Testis (tissue), 3 donors: Measurements from ENCODE around the gene SLC44A1. TPM values are rescaled to one million over a fixed set of nuclear protein-coding genes. Genes with fewer than 3 reads are reported as not detected.

Experiments used
- DNase-seq: peaks from one replicate; pipeline ENCODE4 v3.0.0-alpha.2; 2019
- H3K27ac ChIP-seq, 2 donors: fragments of 200-600 bp; sonication (generic); one replicate each; pipeline ENCODE4 v1.5.1; 2019
- H3K27me3 ChIP-seq: fragments of 200-600 bp; sonication (generic); one replicate; pipeline ENCODE4 v1.5.1; 2019
- H3K36me3 ChIP-seq: fragments of 200-600 bp; sonication (generic); one replicate; pipeline ENCODE4 v1.5.1; 2017; ENCODE audit warnings: low read depth; ENCODE audit errors: missing control alignments
- H3K4me1 ChIP-seq: fragments of 200-600 bp; sonication (generic); one replicate; pipeline ENCODE4 v1.5.1; 2019
- H3K4me3 ChIP-seq, 2 donors: fragments of 200-600 bp; sonication (generic); one replicate each; pipeline ENCODE4 v1.5.1; 2017 to 2019
- H3K9me3 ChIP-seq: fragments of 200-600 bp; sonication (generic); one replicate; pipeline ENCODE4 v1.5.1; 2017
- POLR2A ChIP-seq: fragments of 450-650 bp; IDR thresholded peaks from one replicate; pipeline ENCODE4 v1.6.1; 2017; ENCODE audit warnings: antibody characterized with exemption, mild to moderate bottlenecking, moderate library complexity
- WGBS, 2 donors: methylation state at CpG; one replicate each; pipeline ENCODE4 v1.1.5; 2018; 5-methylcytosine and 5-hydroxymethylcytosine counted together
- intact Hi-C: fragments of 100-400 bp; cut with DNase I; formaldehyde crosslinking; loops from one replicate; pipeline ENCODE4 v1.15.1; 2023; ENCODE audit warnings: low total_unique reads
- polyA plus RNA-seq: library from polyadenylated mRNA; stranded (reverse); fragments of 350-450 nt; fragmentation: Illumina TruSeq; extraction: RNeasy Lipid Tissue Mini Kit (QIAGEN cat#74804); gene quantifications from one replicate; pipeline ENCODE4 v1.2.3, GENCODE V29; 2014; ENCODE audit warnings: low read depth, low replicate concordance; ENCODE audit not compliant: insufficient read depth
- total RNA-seq, 2 donors: library from RNA; depleted of rRNA; stranded (reverse); fragments of >200 nt; gene quantifications; one replicate each; pipeline ENCODE4 v1.2.3, GENCODE V29; 2016
- TF ChIP-seq, protein P1 (sequence below), 3 experiments: fragments of 450-650 bp in 2 of 3; fragments of 200-600 bp in 1 of 3; sonication (generic) in 1 of 3; IDR thresholded peaks; one replicate each; pipeline ENCODE4 v1.5.1; 2016 to 2019; ENCODE audit warnings: antibody characterized with exemption in 3 of 3, mild to moderate bottlenecking in 2 of 3, moderate library complexity in 1 of 3

SLC44A1 gene
- total and polyA plus RNA-seq, 3 donors from 2014 or later, result 8.9 to 16.7 (median 11.1) TPM

DNA sequence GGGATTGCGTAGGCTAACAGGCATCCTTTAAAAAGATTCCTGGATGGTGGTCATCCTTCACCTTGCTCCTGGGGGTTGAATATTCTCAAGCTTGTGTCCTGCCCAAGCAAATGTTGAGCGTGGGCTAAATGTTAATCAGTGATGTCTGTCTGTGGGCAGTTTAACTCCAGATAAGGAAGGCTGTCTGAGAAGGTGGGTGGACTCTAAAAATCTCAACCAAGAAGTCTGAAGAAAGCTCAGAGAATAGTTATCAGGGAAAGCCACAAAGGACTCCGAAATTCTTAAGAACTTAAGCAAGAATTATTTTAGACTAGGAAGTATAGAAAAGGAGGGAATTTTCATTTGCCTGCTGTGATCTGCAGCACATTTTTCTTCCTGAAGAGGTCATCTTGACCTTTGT lies 125.5 kb downstream of the SLC44A1 start:
- TF ChIP-seq, protein P1, sequence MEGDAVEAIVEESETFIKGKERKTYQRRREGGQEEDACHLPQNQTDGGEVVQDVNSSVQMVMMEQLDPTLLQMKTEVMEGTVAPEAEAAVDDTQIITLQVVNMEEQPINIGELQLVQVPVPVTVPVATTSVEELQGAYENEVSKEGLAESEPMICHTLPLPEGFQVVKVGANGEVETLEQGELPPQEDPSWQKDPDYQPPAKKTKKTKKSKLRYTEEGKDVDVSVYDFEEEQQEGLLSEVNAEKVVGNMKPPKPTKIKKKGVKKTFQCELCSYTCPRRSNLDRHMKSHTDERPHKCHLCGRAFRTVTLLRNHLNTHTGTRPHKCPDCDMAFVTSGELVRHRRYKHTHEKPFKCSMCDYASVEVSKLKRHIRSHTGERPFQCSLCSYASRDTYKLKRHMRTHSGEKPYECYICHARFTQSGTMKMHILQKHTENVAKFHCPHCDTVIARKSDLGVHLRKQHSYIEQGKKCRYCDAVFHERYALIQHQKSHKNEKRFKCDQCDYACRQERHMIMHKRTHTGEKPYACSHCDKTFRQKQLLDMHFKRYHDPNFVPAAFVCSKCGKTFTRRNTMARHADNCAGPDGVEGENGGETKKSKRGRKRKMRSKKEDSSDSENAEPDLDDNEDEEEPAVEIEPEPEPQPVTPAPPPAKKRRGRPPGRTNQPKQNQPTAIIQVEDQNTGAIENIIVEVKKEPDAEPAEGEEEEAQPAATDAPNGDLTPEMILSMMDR (IDR thresholded peaks at IDR 0.05), result no peak
- no peak for TF ChIP-seq POLR2A
- WGBS, 2 donors, result 83 to 86% methylated on average over 3 of the region's 3 CpGs
- Histone ChIP-seq H3K27ac (no peak overlapping the region), H3K27me3 (no peaks in the 10 kb centered on the region), H3K4me1 (no peaks in the 10 kb centered on the region), H3K4me3 (no peak overlapping the region), H3K9me3 (no peaks in the 10 kb centered on the region), H3K36me3 (no peaks in the 10 kb centered on the region)
- intact Hi-C loops, result no loop called here
- DNase-seq, result no peak

DNA sequence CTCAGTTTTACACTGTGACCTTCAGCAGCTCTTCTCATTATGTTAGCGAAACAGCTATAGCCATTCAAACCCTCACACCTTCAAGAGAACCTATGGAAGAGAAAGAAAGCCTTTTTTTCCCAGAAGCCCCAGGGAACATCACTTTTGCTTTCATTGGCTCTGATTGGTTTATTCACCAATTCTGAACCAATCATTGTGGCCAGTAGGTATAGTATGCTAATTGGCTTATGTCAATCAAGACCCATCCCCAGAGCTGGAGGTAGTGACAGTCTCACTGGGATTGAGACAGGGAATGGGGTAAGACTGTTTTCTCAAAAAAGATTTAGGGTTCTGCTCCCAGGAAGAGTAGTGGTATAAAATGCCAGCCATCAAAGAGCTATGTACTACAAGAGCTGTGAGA lies 129.3 kb downstream of the SLC44A1 start:
- no peak for DNase-seq
- Histone ChIP-seq H3K27me3 (no peaks in the 10 kb centered on the region), H3K27ac (no peak overlapping the region), H3K9me3 (no peaks in the 10 kb centered on the region), H3K4me1 (no peaks in the 10 kb centered on the region), H3K36me3 (no peaks in the 10 kb centered on the region), H3K4me3 (no peak overlapping the region)
- TF ChIP-seq, protein P1 (IDR thresholded peaks at IDR 0.05), result no peak
- TF ChIP-seq POLR2A, result no peak
- intact Hi-C loops, result no loop called here
- 88 to 93% methylated on average over 1 of the region's 1 CpG for WGBS, 2 donors

DNA sequence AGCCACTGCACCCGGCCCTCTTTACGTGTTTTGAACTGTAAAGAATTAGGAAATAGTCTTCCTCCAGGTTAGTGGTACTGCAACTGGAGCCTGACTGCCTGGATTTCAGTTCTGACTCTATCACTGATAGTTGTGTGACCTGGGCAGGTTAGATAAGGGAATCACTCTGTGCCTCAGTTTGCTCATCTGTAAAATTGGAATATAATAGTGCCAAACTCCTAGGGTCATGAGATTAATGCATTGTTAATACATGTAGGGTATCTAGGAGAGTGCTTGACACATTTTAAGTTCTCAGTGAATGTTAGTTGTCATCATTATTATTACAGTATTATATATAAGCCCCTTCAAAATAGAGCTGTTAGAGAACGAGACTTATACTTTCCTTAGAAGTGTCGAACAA lies 130.9 kb downstream of the SLC44A1 start:
- no peaks in the 10 kb centered on the region for H3K9me3 ChIP-seq
- DNase-seq, result no peak
- H3K4me1 ChIP-seq, result no peaks in the 10 kb centered on the region
- no peaks in the 10 kb centered on the region for H3K27me3 ChIP-seq
- no peaks in the 10 kb centered on the region for H3K36me3 ChIP-seq
- H3K27ac ChIP-seq, result no peak overlapping the region
- TF ChIP-seq, protein P1 (IDR thresholded peaks at IDR 0.05), result no peak
- no peak for TF ChIP-seq POLR2A
- H3K4me3 ChIP-seq, result no peak overlapping the region
- intact Hi-C loops, result no loop called here
- 95 to 97% methylated on average over 4 of the region's 4 CpGs for WGBS, 2 donors

DNA sequence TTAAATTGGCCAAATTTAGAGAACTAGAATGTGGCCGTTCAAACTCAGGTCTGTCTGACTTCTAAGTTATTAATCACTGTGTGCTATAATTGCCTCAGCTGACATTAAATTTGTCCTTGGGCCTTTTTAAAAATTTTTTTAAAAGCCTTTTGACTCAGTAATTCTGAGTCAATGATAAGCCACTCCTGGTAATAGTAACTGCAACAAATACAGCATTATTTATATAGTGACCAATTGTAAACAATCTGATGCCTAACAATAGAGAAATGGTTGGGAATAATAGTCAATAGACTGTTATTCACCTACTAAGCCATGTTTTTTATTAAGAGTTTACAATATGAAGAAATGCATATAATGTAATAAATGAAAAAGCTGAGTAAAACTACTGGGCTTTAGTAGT lies 132.4 kb downstream of the SLC44A1 start:
- 78 to 85% methylated on average over 1 of the region's 1 CpG for WGBS, 2 donors
- no peaks in the 10 kb centered on the region for H3K4me1 ChIP-seq
- DNase-seq, result no peak
- no peaks in the 10 kb centered on the region for H3K27me3 ChIP-seq
- intact Hi-C loops, result no loop called here
- no peak overlapping the region for H3K4me3 ChIP-seq
- H3K27ac ChIP-seq, result no peak overlapping the region
- no peaks in the 10 kb centered on the region for H3K9me3 ChIP-seq
- no peaks in the 10 kb centered on the region for H3K36me3 ChIP-seq
- TF ChIP-seq POLR2A, result no peak
- TF ChIP-seq, protein P1 (IDR thresholded peaks at IDR 0.05), result no peak

DNA sequence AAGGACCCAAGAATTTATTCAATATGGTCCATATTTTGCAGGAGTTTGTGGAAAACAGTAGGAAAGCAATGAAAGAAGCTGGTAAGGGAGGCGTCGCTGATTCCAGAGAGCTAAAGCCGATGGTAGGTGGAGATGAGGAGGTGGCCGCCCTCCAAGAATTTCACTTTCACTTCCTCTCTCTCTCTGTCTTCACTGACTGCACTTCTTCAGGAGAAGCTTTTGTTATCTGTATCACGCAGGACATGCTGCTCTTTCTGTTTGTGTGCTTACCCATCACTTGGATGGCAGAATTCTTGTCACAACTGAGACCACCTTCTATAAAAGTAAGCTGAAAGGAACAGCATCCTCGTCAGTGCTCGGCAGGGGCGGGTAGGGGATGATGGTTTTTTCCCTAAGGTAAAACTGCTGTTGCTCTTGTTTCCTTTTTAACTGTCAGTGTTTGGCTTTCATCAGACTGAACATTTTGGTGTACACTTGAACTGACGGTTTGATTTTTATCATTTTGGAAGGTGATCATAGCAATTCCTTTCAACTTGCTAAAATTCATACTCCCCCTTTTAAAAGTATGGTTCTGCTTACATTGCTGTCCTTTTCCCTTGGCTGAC lies 141.0 kb downstream of the SLC44A1 start:
- DNase-seq, result peak; percentile 64
- Histone ChIP-seq H3K27me3 (no peaks in the 10 kb centered on the region), H3K36me3 (no peaks in the 10 kb centered on the region), H3K9me3 (no peaks in the 10 kb centered on the region), H3K4me1 (no peaks in the 10 kb centered on the region), H3K4me3 (no peak overlapping the region), H3K27ac (peak overlapping the region in 1 of 2 donors; percentile 31)
- WGBS, 2 donors, result 43 to 45% methylated on average over 9 of the region's 9 CpGs
- intact Hi-C loops, result no loop called here
- no peak for TF ChIP-seq POLR2A
- TF ChIP-seq, protein P1 (IDR thresholded peaks at IDR 0.05), result no peak
